Rectal smooth muscle tissue (tissue), 1 donor: Measurements from ENCODE around the gene IGF1.

Source experiments
- H3K27ac ChIP-seq: one replicate; pipeline ENCODE4 v1.7.0; 2013; ENCODE audit warnings: low read depth, low read length, inconsistent platforms
- H3K27me3 ChIP-seq: one replicate; pipeline ENCODE4 v1.7.0; 2013; ENCODE audit warnings: low read length; ENCODE audit not compliant: control insufficient read depth, insufficient read depth
- H3K36me3 ChIP-seq: one replicate; pipeline ENCODE4 v1.7.0; 2013; ENCODE audit warnings: low read length; ENCODE audit not compliant: control insufficient read depth, insufficient read depth
- H3K4me1 ChIP-seq: one replicate; pipeline ENCODE4 v1.7.0; 2013; ENCODE audit warnings: low read length; ENCODE audit not compliant: control insufficient read depth, insufficient read depth
- H3K4me3 ChIP-seq: one replicate; pipeline ENCODE4 v1.7.0; 2013; ENCODE audit warnings: low read length
- H3K9ac ChIP-seq: one replicate; pipeline ENCODE4 v1.7.0; 2013; ENCODE audit warnings: low read length

IGF1 gene

DNA sequence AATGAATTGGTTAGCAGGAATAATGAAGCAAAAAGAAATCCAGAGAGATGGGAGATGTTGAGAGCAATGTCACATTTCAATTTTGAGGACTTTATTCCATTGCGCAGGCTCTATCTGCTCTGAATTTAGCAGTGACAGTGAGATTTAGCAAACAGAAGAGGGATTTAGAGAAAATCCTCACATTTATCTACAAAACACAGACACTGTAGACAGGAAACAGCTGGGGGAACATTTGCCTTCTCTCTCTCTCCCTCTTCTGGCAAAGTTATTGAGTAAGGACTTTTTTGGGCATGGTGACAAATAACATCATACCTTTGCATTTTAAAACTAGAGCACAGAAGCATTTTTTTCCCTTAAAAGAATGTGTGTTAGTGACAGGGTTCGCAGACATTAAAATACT, at the start of gene IGF1:
Gene IGF1, minus strand, starts transcription at position 158 of the 400 bp plus-strand sequence. CDS start 182 bp downstream, outside the sequence.
- Histone ChIP-seq H3K27ac (no peak within 1 kb of the TSS), H3K4me3 (peak within 1 kb of the TSS; percentile 58), H3K9ac (no peak within 1 kb of the TSS), H3K36me3 (no peaks in the 10 kb centered on the region), H3K27me3 (no peaks in the 10 kb centered on the region), H3K4me1 (peaks cover 10% of the 10 kb centered on the region)

GRCh38 chr12:102528111-102528510, 47.7 kb upstream of the IGF1 start:
- H3K36me3 ChIP-seq = no peaks in the 10 kb centered on the region
- no peak overlapping the region for H3K4me3 ChIP-seq
- no peak overlapping the region for H3K27ac ChIP-seq
- H3K27me3 ChIP-seq = no peaks in the 10 kb centered on the region
- no peaks in the 10 kb centered on the region for H3K4me1 ChIP-seq
- H3K9ac ChIP-seq = no peak overlapping the region

GRCh38 chr12:102527171-102527720, 46.9 kb upstream of the IGF1 start:
- Histone ChIP-seq H3K4me1 (no peaks in the 10 kb centered on the region), H3K9ac (no peak overlapping the region), H3K36me3 (no peaks in the 10 kb centered on the region), H3K27me3 (no peaks in the 10 kb centered on the region), H3K27ac (no peak overlapping the region), H3K4me3 (no peak overlapping the region)

GRCh38 chr12:102526656-102527055, 46.3 kb upstream of the IGF1 start:
- H3K27me3 ChIP-seq = no peaks in the 10 kb centered on the region
- no peak overlapping the region for H3K27ac ChIP-seq
- H3K9ac ChIP-seq = no peak overlapping the region
- H3K4me1 ChIP-seq = no peaks in the 10 kb centered on the region
- H3K36me3 ChIP-seq = no peaks in the 10 kb centered on the region
- H3K4me3 ChIP-seq = no peak overlapping the region

- Histone ChIP-seq H3K27ac (no peak overlapping the region), H3K27me3 (no peaks in the 10 kb centered on the region), H3K4me3 (no peak overlapping the region), H3K36me3 (no peaks in the 10 kb centered on the region), H3K9ac (no peak overlapping the region), H3K4me1 (no peaks in the 10 kb centered on the region)
Observed at GRCh38 chr12:102522768-102523167, 42.4 kb upstream of the IGF1 start.

GRCh38 chr12:102521662-102522277, 41.4 kb upstream of the IGF1 start:
- Histone ChIP-seq H3K4me1 (no peaks in the 10 kb centered on the region), H3K27me3 (no peaks in the 10 kb centered on the region), H3K27ac (no peak overlapping the region), H3K36me3 (no peaks in the 10 kb centered on the region), H3K4me3 (no peak overlapping the region), H3K9ac (no peak overlapping the region)

GRCh38 chr12:102518871-102519270, 38.5 kb upstream of the IGF1 start:
- Histone ChIP-seq H3K4me1 (no peaks in the 10 kb centered on the region), H3K27ac (no peak overlapping the region), H3K27me3 (no peaks in the 10 kb centered on the region), H3K9ac (no peak overlapping the region), H3K36me3 (no peaks in the 10 kb centered on the region), H3K4me3 (no peak overlapping the region)

DNA sequence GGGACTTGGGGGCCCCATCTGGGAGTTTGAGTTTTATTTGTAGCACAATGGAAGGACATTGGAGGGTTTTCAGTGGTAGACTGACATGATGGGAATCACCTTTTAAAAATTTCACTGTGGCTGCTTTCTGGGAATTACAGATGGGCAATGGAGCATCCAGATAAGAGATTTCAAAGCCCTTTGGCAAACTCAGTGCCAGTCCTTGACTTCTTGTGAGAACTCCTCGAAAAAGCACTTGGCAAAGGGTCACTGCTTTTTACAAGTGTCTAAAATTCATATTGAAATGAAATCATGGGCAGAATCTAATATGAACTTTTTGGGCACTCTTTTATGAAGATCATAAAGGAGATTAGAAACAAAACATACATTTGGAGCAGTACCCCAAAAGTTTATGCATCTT, 34.3 kb upstream of the IGF1 start:
- Histone ChIP-seq H3K36me3 (no peaks in the 10 kb centered on the region), H3K27ac (no peak overlapping the region), H3K4me3 (no peak overlapping the region), H3K27me3 (no peaks in the 10 kb centered on the region), H3K9ac (no peak overlapping the region), H3K4me1 (no peaks in the 10 kb centered on the region)

DNA sequence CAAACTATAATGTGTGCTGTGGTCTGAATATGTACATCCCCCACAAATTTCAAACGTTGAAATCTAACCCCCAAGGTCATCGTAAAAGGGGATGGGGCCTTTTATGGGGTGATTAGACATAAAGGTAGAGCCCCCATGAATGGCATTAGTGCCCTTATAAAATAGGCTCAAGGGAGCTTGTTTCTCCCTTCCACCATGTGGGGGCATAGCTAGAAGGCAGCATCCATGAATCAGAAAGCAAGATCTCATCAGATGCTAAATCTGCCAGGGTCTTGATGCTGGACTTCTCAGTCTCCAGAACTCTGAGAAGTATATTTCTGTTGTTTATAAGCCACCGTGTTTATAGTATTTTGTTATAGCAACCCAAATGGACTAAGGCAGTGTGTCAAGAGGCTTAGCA, 33.4 kb upstream of the IGF1 start:
- H3K27ac ChIP-seq = no peak overlapping the region
- H3K36me3 ChIP-seq = no peaks in the 10 kb centered on the region
- H3K4me3 ChIP-seq = no peak overlapping the region
- H3K27me3 ChIP-seq = no peaks in the 10 kb centered on the region
- H3K4me1 ChIP-seq = no peaks in the 10 kb centered on the region
- H3K9ac ChIP-seq = no peak overlapping the region

DNA sequence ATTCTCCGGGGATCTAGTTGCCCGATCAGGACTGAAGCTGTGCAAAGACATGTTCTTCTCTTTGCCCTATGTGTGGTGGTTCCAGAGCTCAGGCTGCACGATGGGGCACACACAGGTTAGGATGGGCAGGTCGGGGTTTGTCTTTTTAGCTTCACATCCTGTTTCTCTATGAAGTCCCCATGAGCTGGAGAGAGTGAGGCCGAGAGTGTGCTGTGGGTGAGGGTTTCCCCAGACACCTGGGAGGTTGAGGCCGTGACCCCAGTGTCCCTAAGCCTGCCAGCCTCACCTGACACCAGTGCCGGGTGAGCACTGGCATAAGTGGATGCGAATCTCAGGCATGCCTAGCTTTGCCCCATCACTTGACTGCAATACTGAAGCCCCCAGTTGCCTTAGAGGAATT, 32.9 kb upstream of the IGF1 start:
- Histone ChIP-seq H3K27me3 (no peaks in the 10 kb centered on the region), H3K4me1 (no peaks in the 10 kb centered on the region), H3K27ac (no peak overlapping the region), H3K9ac (no peak overlapping the region), H3K36me3 (no peaks in the 10 kb centered on the region), H3K4me3 (no peak overlapping the region)

DNA sequence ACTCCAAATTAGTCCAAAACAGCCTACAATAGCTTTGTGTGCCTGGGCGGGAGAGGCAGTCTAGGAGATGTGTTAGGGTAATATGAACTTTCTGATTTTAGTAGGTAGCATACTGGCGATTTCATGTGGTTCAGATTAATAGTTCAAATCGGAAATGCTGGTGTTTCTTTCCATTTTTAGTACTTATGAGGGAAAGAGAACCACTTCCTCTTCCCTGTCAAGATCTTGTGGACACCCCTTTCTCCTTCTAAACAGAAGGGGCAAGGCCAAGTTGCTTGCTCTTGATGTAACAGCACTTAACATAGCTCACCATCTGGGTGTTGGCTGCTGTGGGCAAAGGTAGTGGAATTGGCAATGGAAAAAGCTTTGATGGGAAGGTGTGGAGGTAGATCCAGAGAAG, 32.2 kb upstream of the IGF1 start:
- Histone ChIP-seq H3K36me3 (no peaks in the 10 kb centered on the region), H3K27ac (no peak overlapping the region)

DNA sequence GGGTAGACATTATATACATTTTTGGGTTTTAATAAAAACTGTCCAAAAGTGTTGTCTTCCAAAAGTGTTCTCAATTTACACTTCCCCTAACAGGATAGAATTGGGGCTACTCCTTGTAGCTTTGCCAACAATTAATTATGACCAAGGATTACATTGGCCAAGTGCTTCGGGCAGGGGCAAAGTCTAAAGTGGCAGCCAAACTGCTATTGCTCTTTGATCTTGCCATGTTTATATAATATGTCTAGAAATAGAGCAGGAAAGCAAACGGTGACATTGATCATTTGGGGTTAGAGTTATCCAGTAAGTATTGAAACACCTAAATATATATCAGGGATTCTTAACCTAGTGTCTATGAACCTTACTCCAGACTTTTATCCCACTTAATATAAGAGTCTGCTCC, 31.2 kb upstream of the IGF1 start:
- H3K27ac ChIP-seq = no peak overlapping the region
- H3K4me3 ChIP-seq = no peak overlapping the region
- H3K36me3 ChIP-seq = no peaks in the 10 kb centered on the region
- H3K4me1 ChIP-seq = no peaks in the 10 kb centered on the region
- no peak overlapping the region for H3K9ac ChIP-seq
- H3K27me3 ChIP-seq = no peaks in the 10 kb centered on the region

More for the DNA sequence above, 32.2 kb upstream of the IGF1 start:
- no peak overlapping the region for H3K9ac ChIP-seq
- no peaks in the 10 kb centered on the region for H3K27me3 ChIP-seq
- no peak overlapping the region for H3K4me3 ChIP-seq
- no peaks in the 10 kb centered on the region for H3K4me1 ChIP-seq

DNA sequence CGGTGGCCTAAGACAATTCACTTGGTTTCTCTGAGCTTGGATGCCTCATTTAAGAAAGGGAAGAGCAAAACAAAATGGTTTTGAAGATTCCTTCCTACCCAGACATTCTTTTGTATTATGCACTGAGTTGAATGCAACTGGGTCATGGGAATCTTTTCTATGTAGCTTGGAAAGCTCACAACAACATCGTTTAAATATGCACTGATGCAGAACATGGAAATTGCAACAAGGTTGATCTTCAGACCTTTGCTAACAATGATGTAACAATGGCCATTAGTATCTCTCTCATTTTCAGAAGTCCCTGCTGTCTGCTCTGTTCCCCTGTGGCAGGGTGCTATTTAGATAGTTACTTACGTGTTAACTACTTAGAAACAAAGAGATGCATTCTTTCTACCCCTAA, 30.1 kb upstream of the IGF1 start:
- Histone ChIP-seq H3K9ac (no peak overlapping the region), H3K4me1 (no peaks in the 10 kb centered on the region), H3K27me3 (no peaks in the 10 kb centered on the region), H3K36me3 (no peaks in the 10 kb centered on the region), H3K27ac (no peak overlapping the region), H3K4me3 (no peak overlapping the region)
